ENCODE measurements around the gene ARHGEF25. TPM values are rescaled to one million over a fixed set of nuclear protein-coding genes. Genes with fewer than 3 reads are reported as not detected.

The ARHGEF25 gene
- total and polyA plus RNA-seq, 2 donors from 2014 or later (not counting 2 experiments from before 2014, with no cell fraction given): 1.2 to 1.9 TPM

Other genes with a start within 250 kb of the ARHGEF25 start
- gene R3HDM2, start 180.4 kb upstream of the ARHGEF25 start, total RNA-seq: 20.8 and 22.3 TPM in 2 replicates
- gene R3HDM2, start 180.4 kb upstream of the ARHGEF25 start, polyA plus RNA-seq: 8.3 and 9.4 TPM in 2 replicates
- not detected in 2 replicates for gene INHBC, start 176.7 kb upstream of the ARHGEF25 start, total RNA-seq
- not detected in 2 replicates for gene INHBC, start 176.7 kb upstream of the ARHGEF25 start, polyA plus RNA-seq
- gene INHBE, start 156.1 kb upstream of the ARHGEF25 start, total RNA-seq: 0.07 TPM in 1 of 2 replicates, not detected in the other
- gene INHBE, start 156.1 kb upstream of the ARHGEF25 start, polyA plus RNA-seq: 0.07 TPM in 1 of 2 replicates, not detected in the other
- 2.8 and 3.8 TPM in 2 replicates for gene GLI1, start 151.7 kb upstream of the ARHGEF25 start, total RNA-seq
- 3.2 and 4.4 TPM in 2 replicates for gene GLI1, start 151.7 kb upstream of the ARHGEF25 start, polyA plus RNA-seq
- gene ARHGAP9, start 131.6 kb upstream of the ARHGEF25 start, total RNA-seq: 0.10 TPM in 1 of 2 replicates, not detected in the other
- gene ARHGAP9, start 131.6 kb upstream of the ARHGEF25 start, polyA plus RNA-seq: 0.07 TPM in 1 of 2 replicates, not detected in the other
- gene MARS1, start 123.4 kb upstream of the ARHGEF25 start, total RNA-seq: 215 and 307 TPM in 2 replicates
- 186 and 224 TPM in 2 replicates for gene MARS1, start 123.4 kb upstream of the ARHGEF25 start, polyA plus RNA-seq
- 14.5 and 15.2 TPM in 2 replicates for gene DDIT3, start 90.9 kb upstream of the ARHGEF25 start, total RNA-seq
- 17.7 and 20.0 TPM in 2 replicates for gene DDIT3, start 90.9 kb upstream of the ARHGEF25 start, polyA plus RNA-seq
- 11.8 and 12.2 TPM in 2 replicates for gene MBD6, start 88.6 kb upstream of the ARHGEF25 start, total RNA-seq
- gene MBD6, start 88.6 kb upstream of the ARHGEF25 start, polyA plus RNA-seq: 16.5 and 18.3 TPM in 2 replicates
- 112 and 118 TPM in 2 replicates for gene DCTN2, start 64.2 kb upstream of the ARHGEF25 start, total RNA-seq
- gene DCTN2, start 64.2 kb upstream of the ARHGEF25 start, polyA plus RNA-seq: 145 and 161 TPM in 2 replicates
- 0.10 and 0.11 TPM in 2 replicates for gene KIF5A, start 61.4 kb upstream of the ARHGEF25 start, total RNA-seq
- 0.04 and 0.06 TPM in 2 replicates for gene KIF5A, start 61.4 kb upstream of the ARHGEF25 start, polyA plus RNA-seq
- gene PIP4K2C, start 20.2 kb upstream of the ARHGEF25 start, total RNA-seq: 48.4 and 57.8 TPM in 2 replicates
- gene PIP4K2C, start 20.2 kb upstream of the ARHGEF25 start, polyA plus RNA-seq: 34.8 and 35.8 TPM in 2 replicates
- gene DTX3, start 6.6 kb upstream of the ARHGEF25 start, total RNA-seq: 8.8 and 10.4 TPM in 2 replicates
- 11.1 and 11.2 TPM in 2 replicates for gene DTX3, start 6.6 kb upstream of the ARHGEF25 start, polyA plus RNA-seq
- 0.25 and 0.51 TPM in 2 replicates for gene B4GALNT1, start 21.8 kb downstream of the ARHGEF25 start, total RNA-seq
- 0.38 and 0.50 TPM in 2 replicates for gene B4GALNT1, start 21.8 kb downstream of the ARHGEF25 start, polyA plus RNA-seq
- gene OS9, start 82.7 kb downstream of the ARHGEF25 start, total RNA-seq: 93.8 and 96.0 TPM in 2 replicates
- gene OS9, start 82.7 kb downstream of the ARHGEF25 start, polyA plus RNA-seq: 86.3 and 92.8 TPM in 2 replicates
- gene AGAP2, start 127.3 kb downstream of the ARHGEF25 start, total RNA-seq: 0.35 and 0.82 TPM in 2 replicates
- gene AGAP2, start 127.3 kb downstream of the ARHGEF25 start, polyA plus RNA-seq: 0.49 and 0.65 TPM in 2 replicates
- gene TSPAN31, start 133.6 kb downstream of the ARHGEF25 start, total RNA-seq: 23.9 and 25.0 TPM in 2 replicates
- 26.1 and 28.0 TPM in 2 replicates for gene TSPAN31, start 133.6 kb downstream of the ARHGEF25 start, polyA plus RNA-seq
- gene CDK4, start 140.9 kb downstream of the ARHGEF25 start, total RNA-seq: 118 and 125 TPM in 2 replicates
- gene CDK4, start 140.9 kb downstream of the ARHGEF25 start, polyA plus RNA-seq: 212 and 259 TPM in 2 replicates
- gene MARCHF9, start 143.7 kb downstream of the ARHGEF25 start, total RNA-seq: 14.4 and 14.7 TPM in 2 replicates
- 25.2 and 26.6 TPM in 2 replicates for gene MARCHF9, start 143.7 kb downstream of the ARHGEF25 start, polyA plus RNA-seq
- 41.8 and 52.1 TPM in 2 replicates for gene CYP27B1, start 155.6 kb downstream of the ARHGEF25 start, total RNA-seq
- 31.4 and 43.4 TPM in 2 replicates for gene CYP27B1, start 155.6 kb downstream of the ARHGEF25 start, polyA plus RNA-seq
- 19.1 and 23.3 TPM in 2 replicates for gene METTL1, start 160.7 kb downstream of the ARHGEF25 start, total RNA-seq
- 35.3 and 41.9 TPM in 2 replicates for gene METTL1, start 160.7 kb downstream of the ARHGEF25 start, polyA plus RNA-seq
- gene EEF1AKMT3, start 161.2 kb downstream of the ARHGEF25 start, total RNA-seq: 4.0 and 4.5 TPM in 2 replicates
- gene EEF1AKMT3, start 161.2 kb downstream of the ARHGEF25 start, polyA plus RNA-seq: 2.9 and 3.2 TPM in 2 replicates
- gene TSFM, start 171.4 kb downstream of the ARHGEF25 start, total RNA-seq: 33.7 and 35.3 TPM in 2 replicates
- gene TSFM, start 171.4 kb downstream of the ARHGEF25 start, polyA plus RNA-seq: 53.1 and 57.4 TPM in 2 replicates
- gene AVIL, start 207.3 kb downstream of the ARHGEF25 start, total RNA-seq: 0.51 and 0.63 TPM in 2 replicates
- 0.28 TPM in 2 replicates for gene AVIL, start 207.3 kb downstream of the ARHGEF25 start, polyA plus RNA-seq
- gene CTDSP2, start 235.3 kb downstream of the ARHGEF25 start, total RNA-seq: 55.3 and 60.4 TPM in 2 replicates
- 31.9 and 32.1 TPM in 2 replicates for gene CTDSP2, start 235.3 kb downstream of the ARHGEF25 start, polyA plus RNA-seq